OCI-LY1 (cell line): ENCODE measurements around the gene STXBP2.
A peak's percentile ranks its signal among the peaks of the same experiment; 100 is the strongest.

Source experiments
- CTCF ChIP-seq: fragments of 200-600 bp; sonication (generic), shearing (Covaris generic); IDR thresholded peaks from 2 replicates; pipeline ENCODE4 v1.5.1; 2017; ENCODE audit warnings: mild to moderate bottlenecking, antibody characterized with exemption, low read length, moderate library complexity, mixed read lengths
- EZH2 ChIP-seq: fragments of 200-600 bp; sonication (generic), shearing (Covaris generic); IDR thresholded peaks from 2 replicates; pipeline ENCODE4 v1.8.0; 2017; ENCODE audit warnings: borderline replicate concordance, mixed run types, mild to moderate bottlenecking, antibody characterized with exemption, low read length, moderate library complexity, mixed read lengths

DNA sequence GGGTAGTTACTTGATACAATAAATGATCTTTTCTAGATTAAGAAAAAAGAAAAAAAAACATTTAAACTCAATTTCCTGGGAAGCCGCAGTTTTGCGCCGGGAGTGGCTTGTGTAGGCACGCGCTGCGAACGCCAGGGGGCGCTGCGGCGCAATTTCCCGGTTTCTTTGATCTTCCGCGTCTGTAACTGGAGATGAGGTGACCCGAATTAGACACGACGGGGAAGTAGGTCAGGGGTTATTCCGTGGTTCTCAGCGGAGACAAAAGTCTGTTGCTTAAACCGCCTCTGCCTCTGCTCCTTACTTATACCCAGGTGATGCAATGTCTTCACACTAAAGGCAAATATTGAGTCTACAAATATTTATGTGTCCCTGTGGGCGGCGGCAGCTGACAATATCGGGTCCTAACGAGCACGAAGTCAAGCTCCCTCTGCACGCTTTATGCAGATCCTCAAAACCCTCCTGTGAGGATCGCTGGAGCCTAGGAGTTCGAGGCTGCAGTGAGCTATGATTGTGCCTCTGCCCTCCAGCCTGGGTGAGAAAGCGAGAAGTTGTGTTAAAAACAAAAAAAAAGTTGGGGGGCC, 15.2 kb downstream of the STXBP2 start:
- peak; percentile 96 for TF ChIP-seq CTCF
- no peak for TF ChIP-seq EZH2
